ENCODE measurements around the gene ZNF768. TPM values are rescaled to one million over a fixed set of nuclear protein-coding genes. Genes with fewer than 3 reads are reported as not detected.
"Not testable (repeated sequence)": the region's sequence is repeated elsewhere in the genome, so short reads cannot be mapped to it uniquely, and the experiment has no call there.

Gene ZNF768
- total RNA-seq, 1 experiment from 2014 or later: 49.9 TPM

GRCh38 chr16:30555315-30556124 lies 29.2 kb upstream of the ZNF768 start:
- no peak for DNase-seq (ENCODE audit: low read depth)

- DNase-seq (ENCODE audit: low read depth): no peak
Observed at GRCh38 chr16:30554557-30555314, 28.4 kb upstream of the ZNF768 start.

GRCh38 chr16:30553393-30553899 lies 27.1 kb upstream of the ZNF768 start:
- no peak for DNase-seq (ENCODE audit: low read depth)

- DNase-seq (ENCODE audit: low read depth): no peak
Observed at GRCh38 chr16:30552956-30553355, 26.6 kb upstream of the ZNF768 start.

- DNase-seq (ENCODE audit: low read depth): no peak
Observed at GRCh38 chr16:30551781-30552180, 25.4 kb upstream of the ZNF768 start.

- DNase-seq (ENCODE audit: low read depth): no peak
Observed at GRCh38 chr16:30548416-30549253, 22.3 kb upstream of the ZNF768 start.

- no peak for DNase-seq (ENCODE audit: low read depth)
Observed at GRCh38 chr16:30546115-30546514, 19.7 kb upstream of the ZNF768 start.

- no peak for DNase-seq (ENCODE audit: low read depth)
Observed at GRCh38 chr16:30543067-30543466, 16.7 kb upstream of the ZNF768 start.

GRCh38 chr16:30541502-30542329 lies 15.3 kb upstream of the ZNF768 start:
- peak; percentile 62 for DNase-seq (ENCODE audit: low read depth)

- DNase-seq (ENCODE audit: low read depth): not testable (repeated sequence)
Observed at GRCh38 chr16:30540916-30541464, 14.6 kb upstream of the ZNF768 start.

- not testable (repeated sequence) for DNase-seq (ENCODE audit: low read depth)
Observed at GRCh38 chr16:30539986-30540526, 13.7 kb upstream of the ZNF768 start.

- no peak for DNase-seq (ENCODE audit: low read depth)
Observed at GRCh38 chr16:30539000-30539964, 12.9 kb upstream of the ZNF768 start.

GRCh38 chr16:30536391-30537024 lies 10.1 kb upstream of the ZNF768 start:
- not testable (repeated sequence) for DNase-seq (ENCODE audit: low read depth)

- peak; percentile 58 for DNase-seq (ENCODE audit: low read depth)
Observed at GRCh38 chr16:30535777-30536190, 9.4 kb upstream of the ZNF768 start.

- peak; percentile 13 for DNase-seq (ENCODE audit: low read depth)
Observed at GRCh38 chr16:30535106-30535776, 8.9 kb upstream of the ZNF768 start.

GRCh38 chr16:30534368-30535105 lies 8.2 kb upstream of the ZNF768 start, which contains the start of gene ZNF747:
ZNF747 (minus strand) TSS chr16:30534858; CDS start chr16:30534679, 179 bp downstream.
- DNase-seq (ENCODE audit: low read depth): peak; percentile 83

GRCh38 chr16:30533748-30534367 lies 7.5 kb upstream of the ZNF768 start:
- no peak for DNase-seq (ENCODE audit: low read depth)

All from M059J (cell line).